ENCODE measurements around the gene COX6B2. TPM values are rescaled to one million over a fixed set of nuclear protein-coding genes. Genes with fewer than 3 reads are reported as not detected.

The COX6B2 gene
- total and polyA plus RNA-seq, 12 donors, result 0.17 to 0.18 TPM; not detected in 10

DNA sequence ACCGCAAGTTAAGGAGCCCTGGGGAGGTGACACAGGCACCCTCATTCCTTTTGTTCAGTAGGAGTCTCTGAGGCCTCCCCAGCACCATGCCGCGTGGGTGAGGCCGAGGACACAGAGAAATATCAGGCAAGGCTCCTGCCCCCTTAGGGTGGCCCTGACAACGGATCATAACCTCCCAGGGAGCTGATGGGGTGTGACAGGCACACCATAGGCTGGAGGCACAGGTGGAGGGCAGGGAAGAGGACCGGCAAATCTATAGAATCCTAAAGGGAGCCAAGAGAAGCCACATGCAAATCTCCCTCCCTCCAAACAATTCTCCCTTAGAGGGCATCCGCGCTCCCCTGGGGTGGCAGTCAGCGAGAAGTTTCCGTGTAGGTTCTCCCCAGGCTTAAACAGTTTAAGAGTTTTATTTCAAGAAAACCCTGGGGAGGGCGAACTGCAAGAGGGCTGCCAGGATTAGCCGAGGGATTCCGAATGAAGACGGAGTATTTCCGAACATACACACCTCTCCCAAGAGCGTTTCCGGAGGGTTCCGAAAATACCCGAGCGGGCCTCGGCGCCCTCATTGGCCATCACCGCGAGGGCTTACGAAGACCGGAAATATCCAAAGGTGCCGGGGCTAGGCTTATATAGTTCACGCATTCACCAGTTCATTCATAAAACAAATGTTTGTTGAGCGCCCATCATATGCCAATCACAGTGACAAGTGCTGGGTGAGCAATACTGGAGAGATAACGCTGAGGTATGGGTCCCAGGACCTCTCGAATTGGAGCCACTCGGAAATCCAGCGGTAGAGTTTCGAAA is 30.6 kb upstream of the COX6B2 start:
- H3K4me1 ChIP-seq (replicated peaks in 1 of 2), result peaks cover 30 to 45% of the 10 kb centered on the region in 2 donors
- H3K27me3 ChIP-seq, result no peaks in the 10 kb centered on the region
- intact Hi-C loops (cut with DNase I), result loop anchor here in 1 of 2 donors (5.0 kb wide), 1 partner anchor 83 kb away; no protein-coding TSS in a partner anchor
- 8 to 12% (median 9%) methylated on average over 27 to 34 of the region's 34 CpGs for WGBS, 4 donors
- DNase-seq, result peak; percentile 96 to 99 (median 97)
- peak overlapping the region; percentile 71 to 96 (median 87) for H3K27ac ChIP-seq
- peaks cover 0 to 31% of the 10 kb centered on the region in 2 donors for H3K36me3 ChIP-seq (replicated peaks in 1 of 2)
- TF ChIP-seq POLR2A (IDR thresholded peaks at IDR 0.05) (peak in 1 of 2 donors; percentile 5), CTCF (IDR thresholded peaks at IDR 0.05) (peak in 1 of 6 experiments; percentile 11)
- peak overlapping the region in 1 of 4 donors; percentile 85 for H3K4me3 ChIP-seq
- H3K9me3 ChIP-seq (replicated peaks in 1 of 3), result no peaks in the 10 kb centered on the region

DNA sequence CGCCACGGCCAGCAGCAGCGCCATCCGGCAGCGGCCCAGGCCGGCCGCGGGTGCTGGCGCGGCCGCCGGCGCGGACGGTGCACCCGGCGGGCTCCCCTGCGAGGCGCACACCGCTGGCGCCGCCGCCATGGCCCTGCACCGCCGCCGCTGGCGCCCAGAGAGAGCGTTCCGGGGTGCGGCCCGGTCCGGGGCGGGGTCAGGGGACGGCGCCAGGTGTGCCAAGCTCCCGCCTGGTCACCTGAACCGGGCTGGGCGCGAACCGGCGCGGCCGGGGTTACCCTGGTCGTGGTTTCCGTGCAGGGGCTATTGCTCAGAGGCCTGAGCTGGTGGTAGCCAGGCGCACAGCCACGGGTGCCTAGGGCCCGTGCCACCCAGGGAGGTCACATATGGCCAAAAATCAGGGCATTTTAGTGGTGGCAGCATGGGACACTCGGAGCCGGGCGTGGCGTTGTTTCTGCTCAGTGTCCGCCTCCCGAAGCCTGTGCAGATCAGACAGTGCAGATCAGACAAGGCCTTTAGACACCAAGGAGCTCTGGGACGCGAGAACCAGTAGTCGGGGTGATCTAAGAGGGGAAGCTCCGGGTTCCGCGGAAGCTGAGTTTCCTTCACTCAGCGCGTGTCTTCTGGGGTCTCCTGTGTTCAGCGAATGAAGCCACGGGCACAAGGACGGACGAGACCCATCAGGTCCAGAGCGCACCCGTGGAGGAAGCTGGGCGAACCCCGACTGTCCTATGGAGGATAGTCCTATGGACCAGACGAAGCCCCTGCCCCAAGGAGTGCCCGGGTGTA is 29.8 kb upstream of the COX6B2 start, which contains the start of gene TMEM238:
Gene TMEM238 (minus strand): TSS at position 162 of the 789 bp plus-strand sequence. CDS start 33 bp downstream, at position 129.
- WGBS, 4 donors, result 23 to 75% (median 36%) methylated on average over 16 to 72 of the region's 72 CpGs
- peak in 5 of 7 donors; percentile 30 to 71 (median 46) for DNase-seq
- Histone ChIP-seq H3K4me1 (replicated peaks in 1 of 2) (peaks cover 30 to 42% of the 10 kb centered on the region in 2 donors), H3K27me3 (no peaks in the 10 kb centered on the region), H3K9me3 (replicated peaks in 1 of 3) (no peaks in the 10 kb centered on the region), H3K4me3 (peak within 1 kb of the TSS in 1 of 4 donors; percentile 85), H3K27ac (peak within 1 kb of the TSS; percentile 71 to 96 (median 87)), H3K36me3 (replicated peaks in 1 of 2) (peaks cover 0 to 24% of the 10 kb centered on the region in 2 donors)
- intact Hi-C loops (cut with DNase I), result loop anchor here in 1 of 2 donors (5.0 kb wide), 1 partner anchor 82 kb away; no protein-coding TSS in a partner anchor
- peak in 1 of 2 donors; percentile 1 for TF ChIP-seq POLR2A (IDR thresholded peaks at IDR 0.05)
- peak in 1 of 6 experiments; percentile 6 for TF ChIP-seq CTCF (IDR thresholded peaks at IDR 0.05)

DNA sequence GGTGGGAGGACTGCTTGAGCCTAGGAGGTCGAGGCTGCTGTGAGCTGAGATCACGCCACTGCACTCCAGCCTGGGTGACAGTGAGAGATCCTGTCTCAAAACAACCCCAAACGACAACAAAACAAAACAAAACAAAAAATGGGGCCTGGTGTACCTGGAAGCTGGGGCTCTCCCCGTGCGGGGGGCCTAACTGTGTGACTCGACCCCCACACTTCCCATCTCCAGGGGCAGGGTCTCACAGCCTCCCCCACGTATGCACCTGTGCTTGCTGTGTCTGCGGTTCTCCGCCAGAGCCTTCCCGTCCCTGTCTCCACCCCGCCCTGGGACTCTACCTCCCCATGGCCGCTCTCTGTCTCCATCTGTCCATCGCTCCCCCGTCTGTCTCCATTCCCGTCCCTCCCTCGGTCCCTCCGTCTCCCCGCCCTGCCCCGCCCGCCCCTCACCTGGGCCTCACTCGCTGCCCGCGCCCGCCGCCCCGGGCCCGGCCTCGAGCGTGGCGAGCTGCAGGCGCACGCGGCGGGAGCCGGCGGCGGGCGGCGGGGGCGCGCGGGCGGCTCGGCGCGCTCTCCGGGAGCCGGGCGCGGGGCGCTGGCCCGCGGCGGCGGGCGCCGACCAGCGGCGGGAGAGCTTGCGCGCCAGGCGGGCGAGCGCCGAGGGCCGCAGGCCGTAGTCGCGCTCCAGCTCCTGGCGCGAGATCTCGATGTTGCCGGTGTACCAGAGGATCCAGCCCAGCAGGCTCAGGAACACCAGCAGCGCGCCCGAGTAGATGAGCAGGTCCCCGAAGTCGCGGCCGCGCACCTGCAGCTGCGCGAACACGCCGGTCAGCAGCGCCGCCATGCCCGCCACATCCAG is 29.0 kb upstream of the COX6B2 start:
- H3K9me3 ChIP-seq (replicated peaks in 1 of 3), result no peaks in the 10 kb centered on the region
- no peaks in the 10 kb centered on the region for H3K27me3 ChIP-seq
- intact Hi-C loops (cut with DNase I), result loop anchor here in 1 of 2 donors (5.0 kb wide), 1 partner anchor 81 kb away; no protein-coding TSS in a partner anchor
- TF ChIP-seq CTCF (IDR thresholded peaks at IDR 0.05) (peak in 2 of 6 experiments; percentile 20 to 38), POLR2A (IDR thresholded peaks at IDR 0.05) (peak; percentile 45 to 67)
- peak overlapping the region in 1 of 4 donors; percentile 85 for H3K4me3 ChIP-seq
- WGBS, 4 donors, result 4 to 21% (median 6%) methylated on average over 13 to 88 of the region's 88 CpGs
- DNase-seq, result peak; percentile 49 to 84 (median 71)
- peaks cover 0 to 16% of the 10 kb centered on the region in 2 donors for H3K36me3 ChIP-seq (replicated peaks in 1 of 2)
- H3K4me1 ChIP-seq (replicated peaks in 1 of 2), result peaks cover 30 to 33% of the 10 kb centered on the region in 2 donors
- peak overlapping the region in 3 of 5 donors; percentile 87 to 96 (median 95) for H3K27ac ChIP-seq
